ENCODE results near the gene RMND5B. TPM values are rescaled to one million over a fixed set of nuclear protein-coding genes. Genes with fewer than 3 reads are reported as not detected.

RMND5B gene
- total RNA-seq, 1 experiment from 2014 or later: 48.4 TPM

DNA sequence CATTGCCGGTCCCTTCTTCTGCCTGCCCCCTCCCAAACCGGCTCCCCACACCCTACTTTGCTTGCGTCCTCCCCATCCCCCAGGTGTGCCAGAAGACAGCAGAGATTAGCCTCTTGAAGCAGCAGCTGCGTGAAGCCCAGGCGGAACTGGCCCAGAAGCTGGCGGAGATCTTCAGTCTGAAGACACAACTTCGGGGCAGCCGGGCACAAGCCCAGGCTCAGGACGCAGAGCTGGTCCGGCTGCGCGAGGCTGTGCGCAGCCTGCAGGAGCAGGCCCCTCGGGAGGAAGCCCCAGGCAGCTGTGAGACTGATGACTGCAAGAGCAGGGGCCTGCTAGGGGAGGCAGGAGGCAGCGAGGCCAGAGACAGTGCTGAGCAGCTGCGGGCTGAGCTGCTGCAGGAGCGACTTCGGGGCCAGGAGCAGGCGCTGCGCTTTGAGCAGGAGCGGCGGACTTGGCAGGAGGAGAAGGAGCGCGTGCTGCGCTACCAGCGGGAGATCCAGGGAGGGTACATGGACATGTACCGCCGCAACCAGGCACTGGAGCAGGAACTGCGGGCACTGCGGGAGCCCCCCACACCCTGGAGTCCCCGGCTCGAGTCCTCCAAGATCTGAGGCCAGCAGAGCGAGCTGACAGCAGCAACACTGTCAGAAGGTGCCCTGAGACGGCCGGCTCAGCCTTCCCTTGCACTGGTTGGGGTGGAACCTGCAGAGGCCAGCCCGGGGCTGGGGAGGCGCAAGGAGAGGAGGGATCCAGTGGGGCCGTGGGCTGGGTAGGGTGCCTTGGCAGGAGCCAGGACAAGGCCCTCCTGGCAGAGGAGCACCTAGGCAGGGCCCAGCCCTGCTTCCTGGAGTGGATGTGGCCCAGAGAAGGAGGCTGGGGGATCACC, 9.2 kb upstream of the RMND5B start:
- Mint-ChIP-seq H3K9me3 (ENCODE audit: unreplicated experiment) (no peaks in the 10 kb centered on the region), H3K27me3 (ENCODE audit: insufficient read depth, unreplicated experiment) (no peaks in the 10 kb centered on the region), H3K27ac (ENCODE audit: unreplicated experiment) (no peak overlapping the region), H3K4me3 (ENCODE audit: unreplicated experiment) (no peak overlapping the region), H3K4me1 (ENCODE audit: low read depth, unreplicated experiment) (no peaks in the 10 kb centered on the region), H3K36me3 (ENCODE audit: insufficient read depth, unreplicated experiment) (peaks cover 11% of the 10 kb centered on the region)
- Histone ChIP-seq H3K27me3 (replicated peaks; ENCODE audit: control insufficient read depth, insufficient read depth, low read length) (no peaks in the 10 kb centered on the region), H3K9me3 (no peaks in the 10 kb centered on the region), H3K4me3 (ENCODE audit: low read depth, low read length) (no peak overlapping the region), H3K4me1 (peaks cover 12% of the 10 kb centered on the region; the same call in 1 of the 2 replicates), H3K36me3 (ENCODE audit: control insufficient read depth, insufficient read depth, low read length) (no peaks in the 10 kb centered on the region)
- CTCF ChIA-PET: interaction anchor here (0.8 to 2.0 kb wide), 7 partner anchors 11 to 46 kb away, joined by 3 to 8 read pairs (median 5); partner anchors contain the start of gene NHP2
- no peak for TF ChIP-seq CTCF (IDR thresholded peaks at IDR 0.05; ENCODE audit: insufficient read depth in 1 of 2, low read depth in 1 of 2, low read length in 1 of 2, severe bottlenecking in 1 of 2, unreplicated experiment in 1 of 2)
- POLR2A ChIA-PET: no interaction called here
- no peak for DNase-seq
- intact Hi-C loops (cut with micrococcal nuclease; ENCODE audit: unreplicated experiment): loop anchor here (1.0 kb wide), 1 partner anchor 25 kb away; no protein-coding TSS in a partner anchor
- BruUV-seq (replicated peaks): no TSS peak

DNA sequence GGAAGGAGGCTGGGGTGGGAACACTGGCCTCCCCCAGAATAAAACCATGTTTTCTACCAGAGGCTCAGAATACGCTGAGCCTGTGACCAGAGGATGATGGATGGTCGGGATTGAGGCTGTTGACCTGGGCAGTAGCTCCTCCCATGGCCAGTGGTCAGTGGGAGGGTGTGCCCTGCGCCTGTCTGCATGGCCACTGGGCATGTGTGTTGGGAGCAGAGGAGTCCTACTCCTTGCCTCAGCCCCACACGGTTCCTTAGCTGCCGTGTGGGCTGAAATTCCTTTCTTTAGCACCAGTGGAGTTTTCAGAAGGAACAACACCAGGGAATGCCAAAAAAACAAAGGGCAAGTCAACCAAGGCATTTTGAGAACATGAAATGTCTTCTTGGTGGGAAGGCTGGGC, 8.5 kb upstream of the RMND5B start:
- Histone ChIP-seq H3K27me3 (replicated peaks; ENCODE audit: control insufficient read depth, insufficient read depth, low read length) (no peaks in the 10 kb centered on the region), H3K4me3 (ENCODE audit: low read depth, low read length) (no peak overlapping the region), H3K4me1 (peaks cover 12% of the 10 kb centered on the region; the same call in 1 of the 2 replicates), H3K9me3 (no peaks in the 10 kb centered on the region), H3K36me3 (ENCODE audit: control insufficient read depth, insufficient read depth, low read length) (no peaks in the 10 kb centered on the region)
- intact Hi-C loops (cut with micrococcal nuclease; ENCODE audit: unreplicated experiment): no loop called here
- Mint-ChIP-seq H3K9me3 (ENCODE audit: unreplicated experiment) (no peaks in the 10 kb centered on the region), H3K27ac (ENCODE audit: unreplicated experiment) (no peak overlapping the region), H3K36me3 (ENCODE audit: insufficient read depth, unreplicated experiment) (peaks cover 11% of the 10 kb centered on the region), H3K4me3 (ENCODE audit: unreplicated experiment) (no peak overlapping the region), H3K4me1 (ENCODE audit: low read depth, unreplicated experiment) (no peaks in the 10 kb centered on the region), H3K27me3 (ENCODE audit: insufficient read depth, unreplicated experiment) (no peaks in the 10 kb centered on the region)
- no TSS peak for BruUV-seq (replicated peaks)
- TF ChIP-seq CTCF (IDR thresholded peaks at IDR 0.05; ENCODE audit: insufficient read depth in 1 of 2, low read depth in 1 of 2, low read length in 1 of 2, severe bottlenecking in 1 of 2, unreplicated experiment in 1 of 2): no peak
- no peak for DNase-seq
- CTCF ChIA-PET: interaction anchor here (2.0 kb wide), 1 partner anchor 47 kb away, joined by 8 read pairs; no protein-coding TSS in a partner anchor
- POLR2A ChIA-PET: no interaction called here

DNA sequence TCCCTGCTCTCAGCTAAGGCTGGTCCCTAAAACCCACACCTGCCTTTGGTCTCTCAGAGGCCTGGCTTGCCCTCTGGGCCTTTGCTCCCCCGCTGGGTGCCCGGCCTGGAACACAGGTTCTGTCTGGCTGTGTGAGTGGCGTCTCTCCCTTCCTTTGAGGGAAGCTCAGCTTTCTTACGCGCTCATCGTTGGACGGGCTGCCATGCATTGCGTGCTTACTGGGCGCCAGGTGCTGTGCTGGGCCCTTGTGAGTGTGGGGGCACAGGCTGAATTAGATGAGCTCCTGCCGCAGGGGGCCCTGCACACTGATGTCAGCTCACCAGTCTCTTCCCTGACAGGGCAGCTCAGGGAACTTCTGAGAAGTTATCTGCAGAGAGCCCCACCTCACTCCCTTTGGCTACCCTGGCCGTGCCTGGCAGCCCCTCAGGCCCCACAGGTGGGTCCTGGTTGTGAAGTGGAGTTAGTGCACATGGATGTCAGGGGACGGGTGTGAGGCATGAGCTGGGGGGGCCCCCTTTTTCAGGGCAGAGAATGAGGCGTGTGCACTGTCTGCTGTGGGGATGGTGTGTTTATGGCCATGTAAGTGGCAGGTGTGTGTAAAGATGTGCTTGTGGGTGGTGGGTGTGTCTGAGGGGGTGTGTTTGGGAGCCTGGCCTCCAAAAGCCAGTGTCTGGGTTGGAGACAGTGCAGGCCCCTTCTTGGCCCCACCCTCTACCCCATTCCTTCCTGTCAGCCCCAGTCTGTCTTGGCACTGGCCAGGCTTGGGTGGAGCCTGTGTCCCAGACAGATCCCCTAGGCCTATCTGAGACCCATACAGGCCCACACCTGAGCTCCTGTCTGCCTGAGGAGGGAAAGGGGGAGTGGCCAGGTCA, 7.5 kb upstream of the RMND5B start:
- Histone ChIP-seq H3K4me1 (peaks cover 12% of the 10 kb centered on the region; the same call in 1 of the 2 replicates), H3K36me3 (ENCODE audit: control insufficient read depth, insufficient read depth, low read length) (no peaks in the 10 kb centered on the region), H3K9me3 (no peaks in the 10 kb centered on the region), H3K4me3 (ENCODE audit: low read depth, low read length) (no peak overlapping the region), H3K27me3 (replicated peaks; ENCODE audit: control insufficient read depth, insufficient read depth, low read length) (no peaks in the 10 kb centered on the region)
- no peak for TF ChIP-seq CTCF (IDR thresholded peaks at IDR 0.05; ENCODE audit: insufficient read depth in 1 of 2, low read depth in 1 of 2, low read length in 1 of 2, severe bottlenecking in 1 of 2, unreplicated experiment in 1 of 2)
- peak overlapping the region; percentile 40 for H3K27ac Mint-ChIP-seq (ENCODE audit: unreplicated experiment)
- H3K4me1 Mint-ChIP-seq (ENCODE audit: low read depth, unreplicated experiment): no peaks in the 10 kb centered on the region
- DNase-seq: peak in 1 of 2 experiments; percentile 54
- H3K9me3 Mint-ChIP-seq (ENCODE audit: unreplicated experiment): no peaks in the 10 kb centered on the region
- H3K36me3 Mint-ChIP-seq (ENCODE audit: insufficient read depth, unreplicated experiment): peaks cover 11% of the 10 kb centered on the region
- intact Hi-C loops (cut with micrococcal nuclease; ENCODE audit: unreplicated experiment): no loop called here
- H3K27me3 Mint-ChIP-seq (ENCODE audit: insufficient read depth, unreplicated experiment): no peaks in the 10 kb centered on the region
- CTCF ChIA-PET: interaction anchor here (1.3 kb wide), 1 partner anchor 23 kb away, joined by 4 read pairs; no protein-coding TSS in a partner anchor
- H3K4me3 Mint-ChIP-seq (ENCODE audit: unreplicated experiment): no peak overlapping the region
- BruUV-seq (replicated peaks): no TSS peak
- POLR2A ChIA-PET: interaction anchor here (0.5 to 1.0 kb wide), 2 partner anchors 8 to 30 kb away, joined by 3 to 9 read pairs; partner anchors contain the start of gene NHP2

Measured in Caco-2 (cell line).